ENCODE results near the gene PLOD1.
A peak's percentile ranks its signal among the peaks of the same experiment; 100 is the strongest.

PLOD1 gene

GRCh38 chr1:11919621-11920020, 14.9 kb upstream of the PLOD1 start:
- H3K9ac ChIP-seq (ENCODE audit: low read depth, low read length, poor library complexity), result no peak overlapping the region
- H3K23ac ChIP-seq (ENCODE audit: low read depth, low read length, poor library complexity), result no peak overlapping the region
- peaks cover 5 to 10% of the 10 kb centered on the region in 2 donors for H3K4me1 ChIP-seq (ENCODE audit: control insufficient read depth in 2 of 2, insufficient read depth in 1 of 2, low read depth in 1 of 2, low read length in 2 of 2)
- H4K8ac ChIP-seq (ENCODE audit: low read depth, low read length), result no peak overlapping the region
- H3K9me3 ChIP-seq (replicated peaks in 1 of 2; ENCODE audit: control insufficient read depth in 2 of 2, insufficient read depth in 1 of 2, low read depth in 1 of 2, low read length in 2 of 2), result no peaks in the 10 kb centered on the region
- no peak overlapping the region for H2BK5ac ChIP-seq (ENCODE audit: low read length)
- no peak overlapping the region for H2BK12ac ChIP-seq (ENCODE audit: low read length)
- H3K4me2 ChIP-seq (ENCODE audit: insufficient read depth, low read length, poor library complexity, severe bottlenecking), result no peak overlapping the region
- peaks cover 10% of the 10 kb centered on the region for H3K79me1 ChIP-seq (ENCODE audit: low read depth, low read length)
- no peak overlapping the region for H3K14ac ChIP-seq (ENCODE audit: low read length)
- no CpG with 5 or more reads among the region's 11 CpGs for WGBS, 2 donors (ENCODE audit: extremely low coverage in 2 of 2, insufficient read length in 2 of 2, insufficient replicate concordance in 1 of 2)
- H3K27ac ChIP-seq (replicated peaks; ENCODE audit: low read length), result no peak overlapping the region
- H3K27me3 ChIP-seq (ENCODE audit: control insufficient read depth in 3 of 3, insufficient read depth in 3 of 3, low read depth in 1 of 3, low read length in 3 of 3), result no peaks in the 10 kb centered on the region
- H3K4ac ChIP-seq (ENCODE audit: low read length), result no peak overlapping the region
- no peak for DNase-seq (ENCODE audit: low spot score)
- no peak overlapping the region for H4K91ac ChIP-seq (ENCODE audit: low read depth, low read length, poor library complexity)
- no peak overlapping the region for H3K4me3 ChIP-seq (ENCODE audit: low read length in 2 of 2)
- H3K36me3 ChIP-seq (replicated peaks in 1 of 2; ENCODE audit: control insufficient read depth in 2 of 2, insufficient read depth in 2 of 2, low read length in 2 of 2), result peaks cover 27 to 67% of the 10 kb centered on the region in 2 donors
- H2BK120ac ChIP-seq (ENCODE audit: low read depth, low read length), result no peak overlapping the region
- no peak overlapping the region for H2BK15ac ChIP-seq (ENCODE audit: low read length)
- no peak overlapping the region for H2AK5ac ChIP-seq (ENCODE audit: low read depth, low read length)
- no peak overlapping the region for H3K18ac ChIP-seq (ENCODE audit: low read length)
- H2AFZ ChIP-seq (ENCODE audit: low read length), result no peak overlapping the region

DNA sequence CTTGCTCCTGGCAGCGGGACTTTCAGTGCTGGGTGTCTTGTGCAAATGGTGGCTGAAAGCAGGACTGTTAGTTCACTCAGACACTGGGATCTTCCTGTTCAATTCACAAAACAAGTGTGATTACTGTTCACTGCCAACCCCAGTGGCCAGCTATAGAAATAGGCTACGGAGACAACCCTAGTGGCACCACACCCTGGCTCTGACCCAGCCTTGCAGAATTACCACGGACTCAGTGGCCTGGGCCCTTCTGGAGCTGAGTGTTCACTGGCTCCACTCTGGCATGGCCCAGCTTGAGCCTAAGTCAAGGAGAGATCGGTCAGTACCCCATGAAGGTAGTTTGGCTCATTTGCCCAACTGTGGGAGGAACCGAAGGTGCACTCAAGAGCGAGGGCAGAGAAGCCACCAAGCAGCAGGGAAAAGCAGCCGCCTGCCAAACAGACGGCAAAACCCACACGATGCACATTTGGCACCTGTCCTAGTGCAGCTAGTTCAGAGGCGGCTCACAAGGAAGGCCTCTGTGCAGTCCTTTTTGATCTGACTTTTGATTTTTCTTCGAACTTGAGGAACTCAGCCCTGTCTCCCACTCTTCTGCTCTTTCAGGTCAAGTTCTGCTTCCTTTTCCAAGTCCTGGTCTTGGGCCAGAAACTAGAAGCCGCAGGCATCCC, 14.1 kb upstream of the PLOD1 start:
- Histone ChIP-seq H2BK12ac (ENCODE audit: low read length) (no peak overlapping the region), H3K9me3 (replicated peaks in 1 of 2; ENCODE audit: control insufficient read depth in 2 of 2, insufficient read depth in 1 of 2, low read depth in 1 of 2, low read length in 2 of 2) (no peaks in the 10 kb centered on the region)
- no CpG with 5 or more reads among the region's 12 CpGs for WGBS, 2 donors (ENCODE audit: extremely low coverage in 2 of 2, insufficient read length in 2 of 2, insufficient replicate concordance in 1 of 2)

GRCh38 chr1:11921022-11921421, 13.5 kb upstream of the PLOD1 start:
- no peak overlapping the region for H3K9ac ChIP-seq (ENCODE audit: low read depth, low read length, poor library complexity)
- H3K4me3 ChIP-seq (ENCODE audit: low read length in 2 of 2), result no peak overlapping the region
- peak overlapping the region; percentile 15 for H3K4me2 ChIP-seq (ENCODE audit: insufficient read depth, low read length, poor library complexity, severe bottlenecking)
- H2AK5ac ChIP-seq (ENCODE audit: low read depth, low read length), result no peak overlapping the region
- H3K4ac ChIP-seq (ENCODE audit: low read length), result no peak overlapping the region
- no peak overlapping the region for H2BK12ac ChIP-seq (ENCODE audit: low read length)
- no peak for DNase-seq (ENCODE audit: low spot score)
- no peak overlapping the region for H3K18ac ChIP-seq (ENCODE audit: low read length)
- peaks cover 11% of the 10 kb centered on the region for H3K79me1 ChIP-seq (ENCODE audit: low read depth, low read length)
- WGBS, 2 donors (ENCODE audit: extremely low coverage in 2 of 2, insufficient read length in 2 of 2, insufficient replicate concordance in 1 of 2), result no CpG with 5 or more reads among the region's 9 CpGs
- no peak overlapping the region for H3K27ac ChIP-seq (replicated peaks; ENCODE audit: low read length)
- peaks cover 27 to 71% of the 10 kb centered on the region in 2 donors for H3K36me3 ChIP-seq (replicated peaks in 1 of 2; ENCODE audit: control insufficient read depth in 2 of 2, insufficient read depth in 2 of 2, low read length in 2 of 2)
- H3K14ac ChIP-seq (ENCODE audit: low read length), result peak overlapping the region; percentile 98
- H2AFZ ChIP-seq (ENCODE audit: low read length), result no peak overlapping the region
- H4K91ac ChIP-seq (ENCODE audit: low read depth, low read length, poor library complexity), result no peak overlapping the region
- H3K27me3 ChIP-seq (ENCODE audit: control insufficient read depth in 3 of 3, insufficient read depth in 3 of 3, low read depth in 1 of 3, low read length in 3 of 3), result no peaks in the 10 kb centered on the region
- peaks cover 11 to 13% of the 10 kb centered on the region in 2 donors for H3K4me1 ChIP-seq (ENCODE audit: control insufficient read depth in 2 of 2, insufficient read depth in 1 of 2, low read depth in 1 of 2, low read length in 2 of 2)
- no peak overlapping the region for H2BK15ac ChIP-seq (ENCODE audit: low read length)
- no peak overlapping the region for H3K23ac ChIP-seq (ENCODE audit: low read depth, low read length, poor library complexity)
- no peaks in the 10 kb centered on the region for H3K9me3 ChIP-seq (replicated peaks in 1 of 2; ENCODE audit: control insufficient read depth in 2 of 2, insufficient read depth in 1 of 2, low read depth in 1 of 2, low read length in 2 of 2)
- no peak overlapping the region for H2BK5ac ChIP-seq (ENCODE audit: low read length)
- H2BK120ac ChIP-seq (ENCODE audit: low read depth, low read length), result no peak overlapping the region
- H4K8ac ChIP-seq (ENCODE audit: low read depth, low read length), result no peak overlapping the region

More for the DNA sequence above, 14.1 kb upstream of the PLOD1 start:
- Histone ChIP-seq H3K4me3 (ENCODE audit: low read length in 2 of 2) (no peak overlapping the region), H2BK15ac (ENCODE audit: low read length) (no peak overlapping the region), H3K36me3 (replicated peaks in 1 of 2; ENCODE audit: control insufficient read depth in 2 of 2, insufficient read depth in 2 of 2, low read length in 2 of 2) (peaks cover 27 to 71% of the 10 kb centered on the region in 2 donors), H3K18ac (ENCODE audit: low read length) (no peak overlapping the region), H3K4ac (ENCODE audit: low read length) (no peak overlapping the region), H3K9ac (ENCODE audit: low read depth, low read length, poor library complexity) (no peak overlapping the region), H3K27me3 (ENCODE audit: control insufficient read depth in 3 of 3, insufficient read depth in 3 of 3, low read depth in 1 of 3, low read length in 3 of 3) (no peaks in the 10 kb centered on the region), H2BK120ac (ENCODE audit: low read depth, low read length) (no peak overlapping the region), H2AFZ (ENCODE audit: low read length) (no peak overlapping the region), H2AK5ac (ENCODE audit: low read depth, low read length) (no peak overlapping the region), H4K91ac (ENCODE audit: low read depth, low read length, poor library complexity) (no peak overlapping the region), H4K8ac (ENCODE audit: low read depth, low read length) (no peak overlapping the region), H3K79me1 (ENCODE audit: low read depth, low read length) (peaks cover 11% of the 10 kb centered on the region), H3K27ac (replicated peaks; ENCODE audit: low read length) (no peak overlapping the region), H3K14ac (ENCODE audit: low read length) (peak overlapping the region; percentile 56), H3K23ac (ENCODE audit: low read depth, low read length, poor library complexity) (no peak overlapping the region), H3K4me2 (ENCODE audit: insufficient read depth, low read length, poor library complexity, severe bottlenecking) (no peak overlapping the region), H2BK5ac (ENCODE audit: low read length) (no peak overlapping the region), H3K4me1 (ENCODE audit: control insufficient read depth in 2 of 2, insufficient read depth in 1 of 2, low read depth in 1 of 2, low read length in 2 of 2) (peaks cover 11 to 13% of the 10 kb centered on the region in 2 donors)
- DNase-seq (ENCODE audit: low spot score), result no peak

GRCh38 chr1:11923069-11923826, 11.3 kb upstream of the PLOD1 start:
- Histone ChIP-seq H3K4me3 (ENCODE audit: low read length in 2 of 2) (no peak overlapping the region), H2AK5ac (ENCODE audit: low read depth, low read length) (no peak overlapping the region), H3K4me2 (ENCODE audit: insufficient read depth, low read length, poor library complexity, severe bottlenecking) (no peak overlapping the region), H3K27ac (replicated peaks; ENCODE audit: low read length) (no peak overlapping the region), H3K4me1 (ENCODE audit: control insufficient read depth in 2 of 2, insufficient read depth in 1 of 2, low read depth in 1 of 2, low read length in 2 of 2) (peaks cover 11 to 15% of the 10 kb centered on the region in 2 donors), H2BK12ac (ENCODE audit: low read length) (no peak overlapping the region), H4K8ac (ENCODE audit: low read depth, low read length) (no peak overlapping the region), H3K23ac (ENCODE audit: low read depth, low read length, poor library complexity) (no peak overlapping the region), H3K27me3 (ENCODE audit: control insufficient read depth in 3 of 3, insufficient read depth in 3 of 3, low read depth in 1 of 3, low read length in 3 of 3) (no peaks in the 10 kb centered on the region), H3K18ac (ENCODE audit: low read length) (no peak overlapping the region), H3K9ac (ENCODE audit: low read depth, low read length, poor library complexity) (no peak overlapping the region), H2BK15ac (ENCODE audit: low read length) (no peak overlapping the region), H3K79me1 (ENCODE audit: low read depth, low read length) (peaks cover 9% of the 10 kb centered on the region), H2AFZ (ENCODE audit: low read length) (no peak overlapping the region), H3K9me3 (replicated peaks in 1 of 2; ENCODE audit: control insufficient read depth in 2 of 2, insufficient read depth in 1 of 2, low read depth in 1 of 2, low read length in 2 of 2) (no peaks in the 10 kb centered on the region), H4K91ac (ENCODE audit: low read depth, low read length, poor library complexity) (no peak overlapping the region), H3K36me3 (replicated peaks in 1 of 2; ENCODE audit: control insufficient read depth in 2 of 2, insufficient read depth in 2 of 2, low read length in 2 of 2) (peaks cover 23 to 61% of the 10 kb centered on the region in 2 donors), H2BK120ac (ENCODE audit: low read depth, low read length) (no peak overlapping the region), H3K14ac (ENCODE audit: low read length) (no peak overlapping the region), H2BK5ac (ENCODE audit: low read length) (no peak overlapping the region), H3K4ac (ENCODE audit: low read length) (no peak overlapping the region)
- no peak for DNase-seq (ENCODE audit: low spot score)
- WGBS, 2 donors (ENCODE audit: extremely low coverage in 2 of 2, insufficient read length in 2 of 2, insufficient replicate concordance in 1 of 2), result no CpG with 5 or more reads among the region's 24 CpGs

Measured in neuronal stem cell (in vitro differentiated cells).